GM12878 (cell line): ENCODE data around the gene MPDZ. TPM values are rescaled to one million over a fixed set of nuclear protein-coding genes. Genes with fewer than 3 reads are reported as not detected.

Experiments
- ATAC-seq: fragments of 200-7000 bp; cut with Tn5 transposase; 3 replicates; pipeline ENCODE4 v1.9.1; 2020; ENCODE audit warnings: mild to moderate bottlenecking, moderate library complexity
- BruUV-seq: library from RNA; stranded (reverse); fragments of 400-500 nt; replicated peaks from 2 replicates; lab custom pipeline; 2021; lab: Mats Ljungman, UMichigan
- CTCF ChIA-PET: fragments of 300-600 bp; sonication (Branson Sonifier 250); formaldehyde crosslinking; extraction: SDS; loops from one replicate; lab custom pipeline; 2021; ENCODE audit warnings: inconsistent platforms; lab: Yijun Ruan, JAX
- POLR2A ChIA-PET: fragments of 350-600 bp; formaldehyde crosslinking; extraction: SDS; loops from one replicate; lab custom pipeline; 2021; ENCODE audit warnings: inconsistent platforms; lab: Charles Lee
- RAD21 ChIA-PET: fragments of 300-600 bp; sonication (Branson Sonifier 250); formaldehyde crosslinking; loops from one replicate; lab custom pipeline; 2023; ENCODE audit warnings: antibody characterized with exemption; ENCODE audit not compliant: unreplicated experiment; lab: Charles Lee
- SMC1A ChIA-PET: fragments of 300-600 bp; sonication (Branson Sonifier 250); formaldehyde crosslinking; loops from one replicate; lab custom pipeline; 2023; ENCODE audit not compliant: unreplicated experiment, uncharacterized antibody; lab: Charles Lee
- DNase-seq: peaks from one replicate; pipeline ENCODE4 v3.0.0-alpha.2; 2011; ENCODE audit warnings: low read depth, low spot score
- FAIRE-seq: peaks from 3 replicates; lab custom pipeline; 2011; peaks lifted over from hg19 to GRCh38; lab: Jason Lieb, UNC
- H2AFZ ChIP-seq: 2 replicates; pipeline ENCODE4 v1.6.0; 2011; ENCODE audit warnings: low read depth, low read length, control low read depth; ENCODE audit not compliant: control insufficient read depth
- H3K27ac ChIP-seq: 2 replicates; pipeline ENCODE4 v1.5.1; 2011; ENCODE audit warnings: control low read depth; ENCODE audit not compliant: control insufficient read depth, insufficient read depth
- H3K27me3 ChIP-seq, 2 experiments: replicated peaks in 1 of 2; 2 replicates each; pipeline versions ENCODE4 v1.6.0 to v1.6.1; 2011; ENCODE audit warnings: low read length in 1 of 2; ENCODE audit not compliant: control insufficient read depth in 2 of 2, insufficient read depth in 2 of 2
- H3K36me3 ChIP-seq, 2 experiments: 2 replicates each; pipeline ENCODE4 v1.5.1; 2011; ENCODE audit warnings: low read length in 1 of 2; ENCODE audit not compliant: control insufficient read depth in 2 of 2, insufficient read depth in 2 of 2
- H3K4me1 ChIP-seq: 2 replicates; pipeline ENCODE4 v1.6.1; 2011; ENCODE audit warnings: mild to moderate bottlenecking, low read length, moderate library complexity, mixed read lengths; ENCODE audit not compliant: control insufficient read depth, insufficient read depth
- H3K4me2 ChIP-seq: 2 replicates; pipeline ENCODE4 v1.6.0; 2011; ENCODE audit warnings: control low read depth; ENCODE audit not compliant: control insufficient read depth, insufficient read depth
- H3K4me3 ChIP-seq: fragments of 200-600 bp; sonication (generic); 2 replicates; pipeline ENCODE4 v1.5.1; 2016
- H3K79me2 ChIP-seq: 2 replicates; pipeline ENCODE4 v1.6.0; 2011; ENCODE audit warnings: low read length; ENCODE audit not compliant: control insufficient read depth, insufficient read depth
- H3K9ac ChIP-seq: 2 replicates; pipeline ENCODE4 v1.8.0; 2011; ENCODE audit warnings: low read length, control low read depth, mixed read lengths; ENCODE audit not compliant: control insufficient read depth, insufficient read depth
- H3K9me3 ChIP-seq: replicated peaks from 3 replicates; pipeline ENCODE4 v1.5.1; 2011; ENCODE audit warnings: mild to moderate bottlenecking, low read length; ENCODE audit not compliant: control insufficient read depth, insufficient read depth
- H4K20me1 ChIP-seq: 2 replicates; pipeline ENCODE4 v1.6.0; 2011; ENCODE audit not compliant: control insufficient read depth, insufficient read depth
- EED ChIP-seq: sonication (generic); IDR thresholded peaks from 2 replicates; pipeline ENCODE4 v1.6.1; 2016; ENCODE audit warnings: antibody characterized with exemption, low read depth
- ETV6 ChIP-seq, 2 experiments: fragments of 450-650 bp in 1 of 2; IDR thresholded peaks in 1 of 2; conservative IDR thresholded peaks in 1 of 2; 2 replicates each; pipeline ENCODE4 v1.6.1; 2014; ENCODE audit warnings: antibody characterized with exemption in 1 of 2, borderline replicate concordance in 1 of 2, low read depth in 1 of 2, mild to moderate bottlenecking in 1 of 2, moderate library complexity in 1 of 2
- EZH2 ChIP-seq: IDR thresholded peaks from 2 replicates; pipeline ENCODE4 v1.6.1; 2012; ENCODE audit warnings: low read depth, mild to moderate bottlenecking, control low read depth, inconsistent platforms, low read length, borderline replicate concordance; ENCODE audit not compliant: control insufficient read depth
- NBN ChIP-seq: fragments of 450-650 bp; IDR thresholded peaks from 2 replicates; pipeline ENCODE4 v1.6.1; 2016
- NRF1 ChIP-seq: conservative IDR thresholded peaks from 2 replicates; pipeline ENCODE4 v1.6.1; 2011; ENCODE audit warnings: mild to moderate bottlenecking, low read depth, low read length, improper control_type of control experiment
- PML ChIP-seq: IDR thresholded peaks from 2 replicates; pipeline ENCODE4 v1.6.1; 2012; ENCODE audit warnings: low read length, inconsistent platforms
- RAD21 ChIP-seq: IDR thresholded peaks from 2 replicates; pipeline ENCODE4 v1.6.1; 2011; ENCODE audit warnings: mild to moderate bottlenecking, low read depth, low read length, moderate library complexity; ENCODE audit not compliant: insufficient read depth
- RBBP5 ChIP-seq: fragments of 200-600 bp; sonication (generic); conservative IDR thresholded peaks from 2 replicates; pipeline ENCODE4 v1.6.1; 2016
- STAT1 ChIP-seq: fragments of 450-650 bp; conservative IDR thresholded peaks from 2 replicates; pipeline ENCODE4 v1.6.1; 2014; ENCODE audit warnings: antibody characterized with exemption, mild to moderate bottlenecking
- TAF1 ChIP-seq: IDR thresholded peaks from 2 replicates; pipeline ENCODE4 v1.6.1; 2011; ENCODE audit warnings: mild to moderate bottlenecking, low read depth, low read length, borderline replicate concordance
- WRNIP1 ChIP-seq: IDR thresholded peaks from 2 replicates; pipeline ENCODE4 v1.6.1; 2011; ENCODE audit warnings: low read depth, low read length, improper control_type of control experiment, borderline replicate concordance
- ZNF207 ChIP-seq: fragments of 450-650 bp; IDR thresholded peaks from 2 replicates; pipeline ENCODE4 v1.6.1; 2014; ENCODE audit warnings: antibody characterized with exemption, mild to moderate bottlenecking, borderline replicate concordance
- WGBS: methylation state at CpG from one replicate; pipeline ENCODE4 v1.1.6; 2016; ENCODE audit warnings: low lambda C conversion rate; ENCODE audit not compliant: insufficient replicate concordance, insufficient coverage; ENCODE audit errors: missing lambda C conversion rate; 5-methylcytosine and 5-hydroxymethylcytosine counted together
- in situ Hi-C: fragments of 300-500 bp; cut with MboI; formaldehyde crosslinking; loops from 9 replicates; pipeline ENCODE4 v1.14.3; 2018; ENCODE audit warnings: mixed read lengths
- intact Hi-C: fragments of 100-400 bp; cut with micrococcal nuclease; formaldehyde crosslinking; loops from one replicate; pipeline ENCODE4 v1.14.2; 2022; ENCODE audit not compliant: unreplicated experiment
- polyA plus RNA-seq, 11 experiments: library from polyadenylated mRNA; depleted of rRNA in 4 of 11; unstranded in 6 of 11; stranded (reverse) in 5 of 11; fragments of >200 nt; fragmentation: Nextera tagmentation in 4 of 11; fragmentation: Illumina TruSeq in 1 of 11; extraction: Ambion mirVana in 4 of 11; extraction: Trizol in 1 of 11; gene quantifications; 1 replicate in 1 of 11; 2 replicates in 10 of 11; pipeline versions ENCODE4 v1.2.1 to v1.2.3, GENCODE V29; 2011 to 2016; ENCODE audit warnings: inconsistent platforms in 2 of 11, missing spikeins in 2 of 11, low read depth in 1 of 11
- total RNA-seq, 4 experiments: library from RNA; depleted of rRNA in 3 of 4; stranded (reverse); fragments of >200 nt in 3 of 4; fragmentation: Illumina TruSeq in 1 of 4; extraction: Trizol in 1 of 4; gene quantifications; 2 replicates each; pipeline versions ENCODE4 v1.2.1 to v1.2.3, GENCODE V29; 2013 to 2021
- TF ChIP-seq, protein P1 (sequence below): fragments of 450-650 bp; IDR thresholded peaks from 2 replicates; pipeline ENCODE4 v1.6.1; 2016; ENCODE audit warnings: mild to moderate bottlenecking
- TF ChIP-seq, protein P2 (sequence below): IDR thresholded peaks from 2 replicates; pipeline ENCODE4 v1.6.1; 2011; ENCODE audit warnings: low read depth, mild to moderate bottlenecking, low read length, moderate library complexity, borderline replicate concordance; ENCODE audit errors: extremely low read depth
- TF ChIP-seq, protein P3 (sequence below): fragments of 450-650 bp; IDR thresholded peaks from 2 replicates; pipeline ENCODE4 v1.6.1; 2016; ENCODE audit warnings: mild to moderate bottlenecking, moderate library complexity, borderline replicate concordance

Gene MPDZ
- total and polyA plus RNA-seq, 10 of the 15 experiments (the other 5 are each of a cell fraction or from before 2014, with no cell fraction given) = 0.36 TPM; not detected in 9

DNA sequence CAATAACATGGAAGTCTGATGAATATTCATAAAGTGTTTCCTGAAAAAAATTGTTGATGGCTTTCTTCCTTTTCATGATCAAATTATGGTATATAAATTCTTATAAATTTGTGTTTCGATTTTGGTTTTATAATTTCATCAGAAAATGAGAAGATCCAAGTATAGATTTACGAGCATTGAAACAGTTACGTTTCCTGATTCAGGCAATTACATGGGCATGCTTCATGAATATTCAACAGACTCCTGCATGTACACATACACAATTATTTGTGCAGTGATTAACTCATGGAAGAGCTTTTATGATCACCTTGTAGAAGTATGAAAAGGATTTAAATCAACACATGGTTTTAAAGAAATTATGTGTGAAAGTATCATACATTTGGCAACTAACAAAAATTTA is 136.7 kb downstream of the MPDZ start (continued):
- TF ChIP-seq, protein P1, sequence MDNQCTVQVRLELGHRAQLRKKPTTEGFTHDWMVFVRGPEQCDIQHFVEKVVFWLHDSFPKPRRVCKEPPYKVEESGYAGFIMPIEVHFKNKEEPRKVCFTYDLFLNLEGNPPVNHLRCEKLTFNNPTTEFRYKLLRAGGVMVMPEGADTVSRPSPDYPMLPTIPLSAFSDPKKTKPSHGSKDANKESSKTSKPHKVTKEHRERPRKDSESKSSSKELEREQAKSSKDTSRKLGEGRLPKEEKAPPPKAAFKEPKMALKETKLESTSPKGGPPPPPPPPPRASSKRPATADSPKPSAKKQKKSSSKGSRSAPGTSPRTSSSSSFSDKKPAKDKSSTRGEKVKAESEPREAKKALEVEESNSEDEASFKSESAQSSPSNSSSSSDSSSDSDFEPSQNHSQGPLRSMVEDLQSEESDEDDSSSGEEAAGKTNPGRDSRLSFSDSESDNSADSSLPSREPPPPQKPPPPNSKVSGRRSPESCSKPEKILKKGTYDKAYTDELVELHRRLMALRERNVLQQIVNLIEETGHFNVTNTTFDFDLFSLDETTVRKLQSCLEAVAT = no peak
- no peak for TF ChIP-seq TAF1
- TF ChIP-seq, protein P2, sequence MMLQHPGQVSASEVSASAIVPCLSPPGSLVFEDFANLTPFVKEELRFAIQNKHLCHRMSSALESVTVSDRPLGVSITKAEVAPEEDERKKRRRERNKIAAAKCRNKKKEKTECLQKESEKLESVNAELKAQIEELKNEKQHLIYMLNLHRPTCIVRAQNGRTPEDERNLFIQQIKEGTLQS = no peak

DNA sequence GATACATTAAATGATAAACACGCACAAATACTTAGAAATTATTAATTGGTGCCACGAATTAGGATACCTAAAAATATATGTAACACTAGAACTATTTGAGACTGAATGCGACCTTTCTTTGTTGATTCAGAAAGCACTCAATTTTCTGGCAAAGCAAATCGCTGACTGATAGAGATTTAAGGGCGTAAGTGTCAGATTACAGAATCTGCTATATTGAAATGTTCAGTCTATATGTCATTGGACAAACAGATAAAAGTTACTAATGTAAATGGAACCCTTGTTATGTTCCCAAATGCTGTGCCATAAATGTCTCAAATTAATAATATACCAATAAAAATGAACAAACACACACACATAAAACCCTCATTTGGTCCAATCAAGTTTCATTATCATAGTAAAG is 137.9 kb downstream of the MPDZ start:
- FAIRE-seq (no peak), DNase-seq (no peak), ATAC-seq (no peak)
- in situ Hi-C loops = no loop called here
- intact Hi-C loops = no loop called here
- no TSS peak for BruUV-seq
- POLR2A ChIA-PET = no interaction called here
- CTCF ChIA-PET = no interaction called here
- H3K4me1 ChIP-seq = no peaks in the 10 kb centered on the region
- no peaks in the 10 kb centered on the region for H3K79me2 ChIP-seq
- no peak overlapping the region for H3K4me2 ChIP-seq
- no peak overlapping the region for H3K9ac ChIP-seq
- SMC1A ChIA-PET = no interaction called here
- RAD21 ChIA-PET = no interaction called here
- H3K27me3 ChIP-seq = no peaks in the 10 kb centered on the region
- H3K4me3 ChIP-seq = no peak overlapping the region
- no peaks in the 10 kb centered on the region for H3K36me3 ChIP-seq
- H2AFZ ChIP-seq = no peak overlapping the region
- 15% methylated on average over 5 of the region's 5 CpGs for WGBS
- no peaks in the 10 kb centered on the region for H3K9me3 ChIP-seq
- no peak overlapping the region for H3K27ac ChIP-seq
- TF ChIP-seq EED = no peak
- TF ChIP-seq, protein P3, sequence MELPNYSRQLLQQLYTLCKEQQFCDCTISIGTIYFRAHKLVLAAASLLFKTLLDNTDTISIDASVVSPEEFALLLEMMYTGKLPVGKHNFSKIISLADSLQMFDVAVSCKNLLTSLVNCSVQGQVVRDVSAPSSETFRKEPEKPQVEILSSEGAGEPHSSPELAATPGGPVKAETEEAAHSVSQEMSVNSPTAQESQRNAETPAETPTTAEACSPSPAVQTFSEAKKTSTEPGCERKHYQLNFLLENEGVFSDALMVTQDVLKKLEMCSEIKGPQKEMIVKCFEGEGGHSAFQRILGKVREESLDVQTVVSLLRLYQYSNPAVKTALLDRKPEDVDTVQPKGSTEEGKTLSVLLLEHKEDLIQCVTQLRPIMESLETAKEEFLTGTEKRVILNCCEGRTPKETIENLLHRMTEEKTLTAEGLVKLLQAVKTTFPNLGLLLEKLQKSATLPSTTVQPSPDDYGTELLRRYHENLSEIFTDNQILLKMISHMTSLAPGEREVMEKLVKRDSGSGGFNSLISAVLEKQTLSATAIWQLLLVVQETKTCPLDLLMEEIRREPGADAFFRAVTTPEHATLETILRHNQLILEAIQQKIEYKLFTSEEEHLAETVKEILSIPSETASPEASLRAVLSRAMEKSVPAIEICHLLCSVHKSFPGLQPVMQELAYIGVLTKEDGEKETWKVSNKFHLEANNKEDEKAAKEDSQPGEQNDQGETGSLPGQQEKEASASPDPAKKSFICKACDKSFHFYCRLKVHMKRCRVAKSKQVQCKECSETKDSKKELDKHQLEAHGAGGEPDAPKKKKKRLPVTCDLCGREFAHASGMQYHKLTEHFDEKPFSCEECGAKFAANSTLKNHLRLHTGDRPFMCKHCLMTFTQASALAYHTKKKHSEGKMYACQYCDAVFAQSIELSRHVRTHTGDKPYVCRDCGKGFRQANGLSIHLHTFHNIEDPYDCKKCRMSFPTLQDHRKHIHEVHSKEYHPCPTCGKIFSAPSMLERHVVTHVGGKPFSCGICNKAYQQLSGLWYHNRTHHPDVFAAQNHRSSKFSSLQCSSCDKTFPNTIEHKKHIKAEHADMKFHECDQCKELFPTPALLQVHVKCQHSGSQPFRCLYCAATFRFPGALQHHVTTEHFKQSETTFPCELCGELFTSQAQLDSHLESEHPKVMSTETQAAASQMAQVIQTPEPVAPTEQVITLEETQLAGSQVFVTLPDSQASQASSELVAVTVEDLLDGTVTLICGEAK = no peak
- no peak for TF ChIP-seq NBN
- TF ChIP-seq, protein P1 = no peak
- TF ChIP-seq ZNF207 = no peak
- TF ChIP-seq NRF1 = no peak
- TF ChIP-seq RBBP5 = no peak
- no peak for TF ChIP-seq WRNIP1
- no peak for TF ChIP-seq ETV6 (conservative IDR thresholded peaks at IDR 0.05 in 1 of 2, IDR thresholded peaks at IDR 0.05 in 1 of 2; ENCODE audit: borderline replicate concordance in 1 of 2, low read depth in 1 of 2)
- TF ChIP-seq EZH2 = no peak
- TF ChIP-seq STAT1 = no peak
- TF ChIP-seq RAD21 = no peak
- TF ChIP-seq PML = no peak
- no peaks in the 10 kb centered on the region for H4K20me1 ChIP-seq
